GM12878 (cell line): ENCODE measurements around the gene GARIN5B. TPM values are rescaled to one million over a fixed set of nuclear protein-coding genes. Genes with fewer than 3 reads are reported as not detected.

Experiments
- ATAC-seq: fragments of 200-7000 bp; cut with Tn5 transposase; 3 replicates; pipeline ENCODE4 v1.9.1; 2020; ENCODE audit warnings: mild to moderate bottlenecking, moderate library complexity
- BruUV-seq: library from RNA; stranded (reverse); fragments of 400-500 nt; replicated peaks from 2 replicates; lab custom pipeline; 2021; lab: Mats Ljungman, UMichigan
- CTCF ChIA-PET: fragments of 300-600 bp; sonication (Branson Sonifier 250); formaldehyde crosslinking; extraction: SDS; loops from one replicate; lab custom pipeline; 2021; ENCODE audit warnings: inconsistent platforms; lab: Yijun Ruan, JAX
- POLR2A ChIA-PET: fragments of 350-600 bp; formaldehyde crosslinking; extraction: SDS; loops from one replicate; lab custom pipeline; 2021; ENCODE audit warnings: inconsistent platforms; lab: Charles Lee
- RAD21 ChIA-PET: fragments of 300-600 bp; sonication (Branson Sonifier 250); formaldehyde crosslinking; loops from one replicate; lab custom pipeline; 2023; ENCODE audit warnings: antibody characterized with exemption; ENCODE audit not compliant: unreplicated experiment; lab: Charles Lee
- SMC1A ChIA-PET: fragments of 300-600 bp; sonication (Branson Sonifier 250); formaldehyde crosslinking; loops from one replicate; lab custom pipeline; 2023; ENCODE audit not compliant: unreplicated experiment, uncharacterized antibody; lab: Charles Lee
- DNase-seq: peaks from one replicate; pipeline ENCODE4 v3.0.0-alpha.2; 2011; ENCODE audit warnings: low read depth, low spot score
- FAIRE-seq: peaks from 3 replicates; lab custom pipeline; 2011; peaks lifted over from hg19 to GRCh38; lab: Jason Lieb, UNC
- H2AFZ ChIP-seq: 2 replicates; pipeline ENCODE4 v1.6.0; 2011; ENCODE audit warnings: low read depth, low read length, control low read depth; ENCODE audit not compliant: control insufficient read depth
- H3K27ac ChIP-seq: 2 replicates; pipeline ENCODE4 v1.5.1; 2011; ENCODE audit warnings: control low read depth; ENCODE audit not compliant: control insufficient read depth, insufficient read depth
- H3K27me3 ChIP-seq, 2 experiments: replicated peaks in 1 of 2; 2 replicates each; pipeline versions ENCODE4 v1.6.0 to v1.6.1; 2011; ENCODE audit warnings: low read length in 1 of 2; ENCODE audit not compliant: control insufficient read depth in 2 of 2, insufficient read depth in 2 of 2
- H3K36me3 ChIP-seq, 2 experiments: 2 replicates each; pipeline ENCODE4 v1.5.1; 2011; ENCODE audit warnings: low read length in 1 of 2; ENCODE audit not compliant: control insufficient read depth in 2 of 2, insufficient read depth in 2 of 2
- H3K4me1 ChIP-seq: 2 replicates; pipeline ENCODE4 v1.6.1; 2011; ENCODE audit warnings: mild to moderate bottlenecking, low read length, moderate library complexity, mixed read lengths; ENCODE audit not compliant: control insufficient read depth, insufficient read depth
- H3K4me2 ChIP-seq: 2 replicates; pipeline ENCODE4 v1.6.0; 2011; ENCODE audit warnings: control low read depth; ENCODE audit not compliant: control insufficient read depth, insufficient read depth
- H3K4me3 ChIP-seq: fragments of 200-600 bp; sonication (generic); 2 replicates; pipeline ENCODE4 v1.5.1; 2016
- H3K79me2 ChIP-seq: 2 replicates; pipeline ENCODE4 v1.6.0; 2011; ENCODE audit warnings: low read length; ENCODE audit not compliant: control insufficient read depth, insufficient read depth
- H3K9ac ChIP-seq: 2 replicates; pipeline ENCODE4 v1.8.0; 2011; ENCODE audit warnings: low read length, control low read depth, mixed read lengths; ENCODE audit not compliant: control insufficient read depth, insufficient read depth
- H3K9me3 ChIP-seq: replicated peaks from 3 replicates; pipeline ENCODE4 v1.5.1; 2011; ENCODE audit warnings: mild to moderate bottlenecking, low read length; ENCODE audit not compliant: control insufficient read depth, insufficient read depth
- H4K20me1 ChIP-seq: 2 replicates; pipeline ENCODE4 v1.6.0; 2011; ENCODE audit not compliant: control insufficient read depth, insufficient read depth
- BCLAF1 ChIP-seq: fragments of 450-650 bp; IDR thresholded peaks from 2 replicates; pipeline ENCODE4 v1.6.1; 2017; ENCODE audit warnings: antibody characterized with exemption, mild to moderate bottlenecking, moderate library complexity
- CHD4 ChIP-seq: fragments of 200-600 bp; sonication (generic); IDR thresholded peaks from 2 replicates; pipeline ENCODE4 v1.6.1; 2016; ENCODE audit warnings: mild to moderate bottlenecking
- CTCF ChIP-seq, 3 experiments: IDR thresholded peaks in 2 of 3; conservative IDR thresholded peaks in 1 of 3; 2 replicates each; pipeline ENCODE4 v1.5.1; 2011; ENCODE audit warnings: low read depth in 3 of 3, low read length in 3 of 3, mild to moderate bottlenecking in 3 of 3, control low read depth in 2 of 3, moderate library complexity in 2 of 3, inconsistent platforms in 1 of 3, mixed read lengths in 1 of 3; ENCODE audit not compliant: control insufficient read depth in 2 of 3, insufficient read depth in 1 of 3; ENCODE audit errors: extremely low read depth in 1 of 3
- HDAC2 ChIP-seq: fragments of 200-600 bp; sonication (generic); IDR thresholded peaks from 2 replicates; pipeline ENCODE4 v1.6.1; 2017
- IKZF1 ChIP-seq: fragments of 450-650 bp; conservative IDR thresholded peaks from 2 replicates; pipeline ENCODE4 v1.6.1; 2017; ENCODE audit warnings: antibody characterized with exemption, mild to moderate bottlenecking
- MYB ChIP-seq: fragments of 150-350 bp; IDR thresholded peaks from 2 replicates; pipeline ENCODE4 v1.6.1; 2014; ENCODE audit warnings: mild to moderate bottlenecking, low read depth, low read length, borderline replicate concordance
- NFYA ChIP-seq: IDR thresholded peaks from 2 replicates; pipeline ENCODE4 v1.6.1; 2011; ENCODE audit warnings: low read depth, mild to moderate bottlenecking, low read length, improper control_type of control experiment, borderline replicate concordance
- NKRF ChIP-seq: fragments of 450-650 bp; conservative IDR thresholded peaks from 2 replicates; pipeline ENCODE4 v1.6.1; 2017; ENCODE audit warnings: mild to moderate bottlenecking, moderate library complexity
- RAD21 ChIP-seq: IDR thresholded peaks from 2 replicates; pipeline ENCODE4 v1.6.1; 2011; ENCODE audit warnings: mild to moderate bottlenecking, low read depth, low read length, moderate library complexity; ENCODE audit not compliant: insufficient read depth
- ZBTB4 ChIP-seq: fragments of 450-650 bp; formaldehyde crosslinking; IDR thresholded peaks from 2 replicates; pipeline ENCODE4 v1.4.0; 2022; ENCODE audit warnings: mild to moderate bottlenecking, moderate library complexity
- WGBS: methylation state at CpG from one replicate; pipeline ENCODE4 v1.1.6; 2016; ENCODE audit warnings: low lambda C conversion rate; ENCODE audit not compliant: insufficient replicate concordance, insufficient coverage; ENCODE audit errors: missing lambda C conversion rate; 5-methylcytosine and 5-hydroxymethylcytosine counted together
- in situ Hi-C: fragments of 300-500 bp; cut with MboI; formaldehyde crosslinking; loops from 9 replicates; pipeline ENCODE4 v1.14.3; 2018; ENCODE audit warnings: mixed read lengths
- intact Hi-C: fragments of 100-400 bp; cut with micrococcal nuclease; formaldehyde crosslinking; loops from one replicate; pipeline ENCODE4 v1.14.2; 2022; ENCODE audit not compliant: unreplicated experiment
- polyA plus RNA-seq, 11 experiments: library from polyadenylated mRNA; depleted of rRNA in 4 of 11; unstranded in 6 of 11; stranded (reverse) in 5 of 11; fragments of >200 nt; fragmentation: Nextera tagmentation in 4 of 11; fragmentation: Illumina TruSeq in 1 of 11; extraction: Ambion mirVana in 4 of 11; extraction: Trizol in 1 of 11; gene quantifications; 1 replicate in 1 of 11; 2 replicates in 10 of 11; pipeline versions ENCODE4 v1.2.1 to v1.2.3, GENCODE V29; 2011 to 2016; ENCODE audit warnings: inconsistent platforms in 2 of 11, missing spikeins in 2 of 11, low read depth in 1 of 11
- total RNA-seq, 4 experiments: library from RNA; depleted of rRNA in 3 of 4; stranded (reverse); fragments of >200 nt in 3 of 4; fragmentation: Illumina TruSeq in 1 of 4; extraction: Trizol in 1 of 4; gene quantifications; 2 replicates each; pipeline versions ENCODE4 v1.2.1 to v1.2.3, GENCODE V29; 2013 to 2021

Gene GARIN5B
- total and polyA plus RNA-seq, 10 of the 15 experiments (the other 5 are each of a cell fraction or from before 2014, with no cell fraction given): not detected

- Histone ChIP-seq H3K27me3 (no peaks in the 10 kb centered on the region; a peak in 1 of 4 replicates), H3K4me2 (peak within 1 kb of the TSS; percentile 99), H3K9ac (peak within 1 kb of the TSS; percentile 93), H3K9me3 (no peaks in the 10 kb centered on the region), H3K4me1 (peaks cover 10% of the 10 kb centered on the region), H2AFZ (peak within 1 kb of the TSS; percentile 97), H3K4me3 (peak within 1 kb of the TSS; percentile 85), H3K79me2 (peaks cover 7% of the 10 kb centered on the region), H3K36me3 (no peaks in the 10 kb centered on the region), H3K27ac (peak within 1 kb of the TSS; percentile 84), H4K20me1 (no peaks in the 10 kb centered on the region)
- peak; percentile 100 for DNase-seq
- intact Hi-C loops: loop anchor here (1.0 kb wide), 1 partner anchor 266 kb away; the partner anchor contains the start of gene ZNF865
- ATAC-seq: peak; percentile 93
- FAIRE-seq: peak; percentile 100
- ChIA-PET SMC1A (interaction anchor here (0.7 to 3.3 kb wide), 9 partner anchors 11 to 88 kb away, joined by 3 to 16 read pairs (median 5); partner anchors contain the start of genes HSPBP1, PPP6R1, TMEM238 and UBE2S), RAD21 (interaction anchor here (0.6 to 2.1 kb wide), 14 partner anchors 15 to 285 kb away, joined by 3 to 20 read pairs (median 4); partner anchors contain the start of genes HSPBP1, PPP6R1, TMEM150B and TMEM238), POLR2A (interaction anchor here (0.5 to 2.1 kb wide), 27 partner anchors 8 to 1202 kb away, joined by 3 to 27 read pairs (median 4); partner anchors contain the start of genes CNOT3, HSPBP1, ISOC2 and PPP6R1), CTCF (interaction anchor here (0.6 to 1.8 kb wide), 16 partner anchors 11 to 294 kb away, joined by 3 to 32 read pairs (median 4); partner anchors contain the start of genes HSPBP1, TMEM238 and ZNF628)
- WGBS: under 1% methylated on average over 60 of the region's 63 CpGs
- in situ Hi-C loops: no loop called here
- no TSS peak for BruUV-seq
- TF ChIP-seq NFYA (peak; percentile 39; the same call in 1 of the 2 replicates), ZBTB4 (CRISPR knock-in tag) (no peak), CTCF (IDR thresholded peaks at IDR 0.05 in 2 of 3, conservative IDR thresholded peaks at IDR 0.05 in 1 of 3; ENCODE audit: control insufficient read depth in 2 of 3, extremely low read depth in 1 of 3, insufficient read depth in 1 of 3, low read depth in 3 of 3, low read length in 3 of 3) (peak; percentile 11 to 19 (median 14); a peak in 3 of 6 replicates), HDAC2 (no peak), NKRF (no peak), IKZF1 (peak; percentile 51), BCLAF1 (no peak), MYB (no peak), CHD4 (no peak), RAD21 (no peak)
These were observed 23.8 kb downstream of the GARIN5B start, which contains the start of gene KMT5C for GRCh38 chr19:55339105-55339888. Gene KMT5C, plus strand, starts transcription at chr19:55339876. Its CDS starts 2,061 bp downstream, at chr19:55341937.
